ENCODE results near the gene PCYOX1L.

The PCYOX1L gene

GRCh38 chr5:149324641-149325040 lies 33.2 kb upstream of the PCYOX1L start:
- TF ChIP-seq ZFP3 (CRISPR knock-in tag; IDR thresholded peaks at IDR 0.05) (no peak), ISL1 (CRISPR knock-in tag; IDR thresholded peaks at IDR 0.05) (no peak), CSRNP3 (CRISPR knock-in tag; IDR thresholded peaks at IDR 0.05) (no peak), TOX (CRISPR knock-in tag; IDR thresholded peaks at IDR 0.05; ENCODE audit: borderline replicate concordance) (no peak), CREB5 (CRISPR knock-in tag; IDR thresholded peaks at IDR 0.05; ENCODE audit: low read depth) (no peak), ESRRG (CRISPR knock-in tag; IDR thresholded peaks at IDR 0.05) (no peak), POU6F1 (CRISPR knock-in tag; IDR thresholded peaks at IDR 0.05; ENCODE audit: borderline replicate concordance, low read depth) (no peak), PPARA (CRISPR knock-in tag; IDR thresholded peaks at IDR 0.05; ENCODE audit: borderline replicate concordance) (no peak), SNAI2 (CRISPR knock-in tag; IDR thresholded peaks at IDR 0.05) (no peak)
- ATAC-seq, result no peak

DNA sequence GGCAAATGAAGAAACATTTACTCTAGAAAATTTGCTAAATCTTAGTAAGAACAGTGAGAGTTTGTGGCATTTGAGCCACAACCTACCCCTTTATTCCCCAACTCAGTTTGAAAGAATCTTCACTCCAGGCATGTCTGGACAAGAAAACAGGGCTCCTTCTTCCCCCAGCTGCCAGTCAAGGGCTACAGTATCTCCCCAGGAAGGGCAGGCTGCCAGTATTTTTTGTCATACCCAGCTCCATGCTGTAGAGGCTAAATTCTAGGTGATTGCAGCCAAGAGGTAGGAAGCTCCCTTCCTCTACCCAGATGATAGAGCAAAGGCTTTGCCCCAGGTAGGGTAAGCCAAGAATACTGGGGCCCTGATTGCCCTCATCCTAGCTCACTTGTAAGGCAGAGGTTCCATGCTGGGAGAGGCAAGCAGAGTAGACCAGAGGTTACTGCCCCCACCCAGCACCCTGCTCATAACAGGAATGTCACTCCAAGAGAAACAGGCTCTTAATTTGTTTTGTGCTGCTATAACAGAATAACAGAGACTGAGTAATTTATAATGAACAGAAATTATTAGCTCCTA lies 32.6 kb upstream of the PCYOX1L start:
- TF ChIP-seq TCF4 (CRISPR knock-in tag; IDR thresholded peaks at IDR 0.05; ENCODE audit: borderline replicate concordance) (no peak), OSR1 (CRISPR knock-in tag; IDR thresholded peaks at IDR 0.05) (no peak), PATZ1 (CRISPR knock-in tag; IDR thresholded peaks at IDR 0.05; ENCODE audit: borderline replicate concordance) (no peak), ZNF8 (CRISPR knock-in tag; IDR thresholded peaks at IDR 0.05) (no peak), SNAI2 (CRISPR knock-in tag; IDR thresholded peaks at IDR 0.05) (no peak), BACH2 (CRISPR knock-in tag; IDR thresholded peaks at IDR 0.05; ENCODE audit: borderline replicate concordance) (no peak), ARNTL (CRISPR knock-in tag; IDR thresholded peaks at IDR 0.05; ENCODE audit: borderline replicate concordance, low read depth) (no peak), ZFP30 (CRISPR knock-in tag; IDR thresholded peaks at IDR 0.05) (no peak)
- TF ChIP-seq, protein P1, sequence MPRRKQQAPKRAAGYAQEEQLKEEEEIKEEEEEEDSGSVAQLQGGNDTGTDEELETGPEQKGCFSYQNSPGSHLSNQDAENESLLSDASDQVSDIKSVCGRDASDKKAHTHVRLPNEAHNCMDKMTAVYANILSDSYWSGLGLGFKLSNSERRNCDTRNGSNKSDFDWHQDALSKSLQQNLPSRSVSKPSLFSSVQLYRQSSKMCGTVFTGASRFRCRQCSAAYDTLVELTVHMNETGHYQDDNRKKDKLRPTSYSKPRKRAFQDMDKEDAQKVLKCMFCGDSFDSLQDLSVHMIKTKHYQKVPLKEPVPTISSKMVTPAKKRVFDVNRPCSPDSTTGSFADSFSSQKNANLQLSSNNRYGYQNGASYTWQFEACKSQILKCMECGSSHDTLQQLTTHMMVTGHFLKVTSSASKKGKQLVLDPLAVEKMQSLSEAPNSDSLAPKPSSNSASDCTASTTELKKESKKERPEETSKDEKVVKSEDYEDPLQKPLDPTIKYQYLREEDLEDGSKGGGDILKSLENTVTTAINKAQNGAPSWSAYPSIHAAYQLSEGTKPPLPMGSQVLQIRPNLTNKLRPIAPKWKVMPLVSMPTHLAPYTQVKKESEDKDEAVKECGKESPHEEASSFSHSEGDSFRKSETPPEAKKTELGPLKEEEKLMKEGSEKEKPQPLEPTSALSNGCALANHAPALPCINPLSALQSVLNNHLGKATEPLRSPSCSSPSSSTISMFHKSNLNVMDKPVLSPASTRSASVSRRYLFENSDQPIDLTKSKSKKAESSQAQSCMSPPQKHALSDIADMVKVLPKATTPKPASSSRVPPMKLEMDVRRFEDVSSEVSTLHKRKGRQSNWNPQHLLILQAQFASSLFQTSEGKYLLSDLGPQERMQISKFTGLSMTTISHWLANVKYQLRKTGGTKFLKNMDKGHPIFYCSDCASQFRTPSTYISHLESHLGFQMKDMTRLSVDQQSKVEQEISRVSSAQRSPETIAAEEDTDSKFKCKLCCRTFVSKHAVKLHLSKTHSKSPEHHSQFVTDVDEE (CRISPR knock-in tag; IDR thresholded peaks at IDR 0.05), result no peak
- ATAC-seq, result no peak

DNA sequence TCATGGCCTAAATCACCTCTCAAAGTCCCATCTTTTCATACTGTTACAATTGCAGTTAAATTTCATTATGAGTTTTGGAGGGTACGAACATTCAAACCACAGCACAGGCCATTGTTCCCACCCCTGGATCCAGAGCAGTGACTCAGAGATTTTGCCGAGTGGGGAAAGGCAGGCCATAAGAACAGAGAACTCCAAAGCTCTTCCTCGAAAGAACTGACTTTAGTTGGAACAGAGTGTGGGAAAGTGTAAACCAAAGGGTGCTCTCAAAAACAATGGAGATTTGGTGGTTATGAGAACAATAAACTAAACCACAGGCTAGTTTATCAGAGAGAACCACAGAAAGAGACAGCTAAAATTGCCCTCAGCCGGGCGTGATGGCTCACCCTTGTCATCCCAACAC lies 32.0 kb upstream of the PCYOX1L start:
- no peak for ATAC-seq
- no peak for TF ChIP-seq RARB (CRISPR knock-in tag; IDR thresholded peaks at IDR 0.05)
- TF ChIP-seq ZNF8 (CRISPR knock-in tag; IDR thresholded peaks at IDR 0.05), result no peak
- no peak for TF ChIP-seq CREB5 (CRISPR knock-in tag; IDR thresholded peaks at IDR 0.05; ENCODE audit: low read depth)
- TF ChIP-seq CSRNP3 (CRISPR knock-in tag; IDR thresholded peaks at IDR 0.05), result no peak
- TF ChIP-seq TOX (CRISPR knock-in tag; IDR thresholded peaks at IDR 0.05; ENCODE audit: borderline replicate concordance), result no peak
- no peak for TF ChIP-seq CSDC2 (CRISPR knock-in tag; IDR thresholded peaks at IDR 0.05)
- TF ChIP-seq ZNF70 (CRISPR knock-in tag; IDR thresholded peaks at IDR 0.05), result no peak
- TF ChIP-seq, protein P1 (CRISPR knock-in tag; IDR thresholded peaks at IDR 0.05), result no peak
- TF ChIP-seq ARNTL (CRISPR knock-in tag; IDR thresholded peaks at IDR 0.05; ENCODE audit: borderline replicate concordance, low read depth), result no peak
- TF ChIP-seq OSR1 (CRISPR knock-in tag; IDR thresholded peaks at IDR 0.05), result no peak
- no peak for TF ChIP-seq ZFP3 (CRISPR knock-in tag; IDR thresholded peaks at IDR 0.05)

All from SK-N-SH treated with all-trans-retinoic acid at 6 μM for 48 hours (cell line).